Measurements from ENCODE around the gene ANGEL1.

The ANGEL1 gene

DNA sequence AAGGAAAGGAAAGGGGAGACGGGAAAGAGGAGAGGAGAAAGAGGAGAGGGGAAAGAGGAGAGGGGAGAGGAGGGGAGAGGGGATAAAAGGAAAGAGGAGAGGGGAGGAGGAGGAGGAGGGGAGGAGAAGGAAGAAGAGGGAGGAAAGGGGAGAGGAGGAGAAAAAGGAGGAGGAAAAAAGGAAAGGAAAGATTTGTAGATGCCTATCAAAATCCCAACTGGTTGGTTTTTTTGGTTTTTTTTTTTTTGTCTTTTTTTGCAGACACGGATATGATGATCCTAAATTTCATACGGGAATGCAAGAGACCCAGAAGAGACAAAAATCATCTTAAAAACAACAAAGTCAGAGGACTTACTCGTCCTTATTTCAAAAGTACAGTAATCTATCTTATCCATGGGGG, 19.4 kb downstream of the ANGEL1 start:
- POLR2A ChIA-PET = no interaction called here
- no peak for DNase-seq (ENCODE audit: low read depth, low spot score)
- no peak for TF ChIP-seq CTCF (IDR thresholded peaks at IDR 0.05; ENCODE audit: insufficient read depth, low read length, missing control alignments)
- CTCF ChIA-PET = interaction anchor here (0.7 kb wide), 1 partner anchor 8 kb away, joined by 3 read pairs; no protein-coding TSS in a partner anchor
- H3K4me3 ChIP-seq (ENCODE audit: low read depth, low read length) = no peak overlapping the region

DNA sequence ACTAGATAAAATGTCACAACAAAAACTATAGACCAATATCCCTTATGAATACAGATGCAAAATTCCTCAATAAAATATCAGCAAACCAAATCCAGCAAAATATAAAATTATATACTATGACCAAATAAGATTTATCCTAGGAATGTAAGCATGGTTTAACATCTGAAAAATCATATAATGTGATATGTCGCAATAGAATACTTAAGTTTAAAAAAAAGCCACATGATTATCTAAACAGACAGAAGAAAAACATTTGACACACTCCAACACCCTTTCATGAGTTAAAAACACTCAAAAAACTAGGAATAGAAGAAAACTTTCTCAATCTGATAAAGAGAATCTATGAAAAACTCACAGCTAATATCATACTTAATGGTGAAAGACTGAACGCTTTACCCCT, 20.3 kb downstream of the ANGEL1 start:
- no peak for TF ChIP-seq CTCF (IDR thresholded peaks at IDR 0.05; ENCODE audit: insufficient read depth, low read length, missing control alignments)
- DNase-seq (ENCODE audit: low read depth, low spot score) = no peak
- ChIA-PET CTCF (no interaction called here), POLR2A (no interaction called here)
- no peak overlapping the region for H3K4me3 ChIP-seq (ENCODE audit: low read depth, low read length)

DNA sequence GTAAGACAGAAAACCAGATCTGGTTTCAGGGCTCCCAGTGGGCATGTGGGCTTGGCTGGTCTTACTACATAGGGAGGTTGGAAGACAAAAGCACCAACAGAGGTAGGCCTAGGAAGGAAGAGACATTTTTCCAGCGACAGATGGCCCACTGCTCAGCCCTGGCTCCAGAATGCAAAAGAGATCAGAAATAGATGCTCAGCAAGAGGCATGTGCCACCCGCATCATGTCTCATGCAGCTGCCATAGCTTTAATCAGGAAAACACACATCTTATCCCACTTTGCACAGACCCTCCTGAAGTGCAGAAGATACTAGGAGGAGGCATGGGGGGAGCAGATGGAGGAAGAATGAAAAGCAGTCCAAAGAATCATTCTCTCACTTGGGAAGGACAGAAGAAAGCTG, 26.1 kb downstream of the ANGEL1 start:
- no peak for TF ChIP-seq CTCF (IDR thresholded peaks at IDR 0.05; ENCODE audit: insufficient read depth, low read length, missing control alignments)
- no peak for DNase-seq (ENCODE audit: low read depth, low spot score)
- H3K4me3 ChIP-seq (ENCODE audit: low read depth, low read length) = no peak overlapping the region
- ChIA-PET CTCF (interaction anchor here (3.1 to 6.1 kb wide), 2 partner anchors 17 to 76 kb away, joined by 23 to 77 read pairs; no protein-coding TSS in a partner anchor), POLR2A (no interaction called here)

DNA sequence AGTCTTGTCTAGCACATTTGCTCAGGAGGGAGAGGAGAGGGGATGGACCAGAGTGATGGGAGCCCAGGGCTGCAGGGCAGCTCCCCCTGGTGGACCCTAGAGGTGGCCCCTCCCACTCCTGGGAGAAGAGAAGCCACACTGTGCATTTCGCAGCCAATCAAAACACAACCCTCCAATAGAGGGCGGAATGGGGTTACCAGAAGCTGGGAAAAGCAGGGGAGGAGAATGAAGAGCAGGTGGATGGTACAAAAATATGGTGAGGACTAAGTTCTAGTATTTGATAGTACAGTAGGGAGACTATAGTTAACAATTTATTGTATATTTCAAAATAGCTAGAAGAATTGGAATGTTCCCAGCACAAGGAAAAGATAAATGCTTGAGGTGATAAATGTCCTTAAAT, 27.8 kb downstream of the ANGEL1 start:
- ChIA-PET CTCF (interaction anchor here (0.7 to 6.1 kb wide), 15 partner anchors 9 to 86 kb away, joined by 3 to 77 read pairs (median 8); partner anchors contain the start of gene VASH1), POLR2A (no interaction called here)
- TF ChIP-seq CTCF (IDR thresholded peaks at IDR 0.05; ENCODE audit: insufficient read depth, low read length, missing control alignments) = peak; percentile 95
- no peak overlapping the region for H3K4me3 ChIP-seq (ENCODE audit: low read depth, low read length)
- no peak for DNase-seq (ENCODE audit: low read depth, low spot score)

GRCh38 chr14:76784266-76784874, 28.3 kb downstream of the ANGEL1 start:
- ChIA-PET POLR2A (no interaction called here), CTCF (interaction anchor here (0.7 to 6.1 kb wide), 13 partner anchors 9 to 85 kb away, joined by 3 to 77 read pairs (median 9); partner anchors contain the start of gene VASH1)
- no peak for DNase-seq (ENCODE audit: low read depth, low spot score)
- TF ChIP-seq CTCF (IDR thresholded peaks at IDR 0.05; ENCODE audit: insufficient read depth, low read length, missing control alignments) = no peak
- no peak overlapping the region for H3K4me3 ChIP-seq (ENCODE audit: low read depth, low read length)

DNA sequence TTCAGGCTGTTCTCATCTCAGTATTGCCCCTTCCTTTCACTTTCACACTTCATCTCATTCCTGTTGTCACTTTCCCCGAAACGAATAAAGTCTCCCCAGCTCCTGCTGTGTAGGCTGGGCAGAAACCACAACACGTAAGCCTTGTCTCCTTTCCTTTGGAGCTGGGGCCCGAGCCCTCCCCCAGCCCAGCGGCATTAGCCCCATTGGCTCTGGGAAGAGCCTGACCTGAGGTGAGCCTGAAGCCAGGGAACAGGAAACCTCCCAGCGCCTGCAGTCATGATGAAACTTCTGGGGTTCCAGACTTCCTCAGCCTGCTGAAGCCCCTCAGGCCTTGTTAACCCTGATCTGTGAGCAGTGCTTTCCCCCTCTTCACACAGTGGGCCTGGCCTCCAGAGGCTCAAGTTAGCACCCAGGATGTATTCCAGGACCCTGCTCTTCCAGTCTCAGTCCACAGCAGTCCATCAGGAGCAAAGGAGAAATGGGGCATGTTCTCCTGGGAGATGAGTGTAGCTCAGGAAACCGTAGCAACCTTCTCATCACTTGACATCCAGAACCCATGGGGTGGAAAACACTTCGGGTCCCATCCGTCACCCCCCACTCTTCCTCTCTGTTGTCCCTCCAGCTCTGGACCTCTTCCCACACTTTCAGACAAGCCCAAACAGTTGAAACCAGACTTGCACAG, 29.7 kb downstream of the ANGEL1 start:
- CTCF ChIA-PET = interaction anchor here (1.2 to 6.1 kb wide), 5 partner anchors 11 to 72 kb away, joined by 3 to 77 read pairs (median 23); partner anchors contain the start of gene VASH1
- POLR2A ChIA-PET = no interaction called here
- no peak for TF ChIP-seq CTCF (IDR thresholded peaks at IDR 0.05; ENCODE audit: insufficient read depth, low read length, missing control alignments)
- DNase-seq (ENCODE audit: low read depth, low spot score) = no peak
- no peak overlapping the region for H3K4me3 ChIP-seq (ENCODE audit: low read depth, low read length)
